ENCODE results near the gene TMEM130. TPM values are rescaled to one million over a fixed set of nuclear protein-coding genes. Genes with fewer than 3 reads are reported as not detected.

TMEM130 gene
- total and polyA plus RNA-seq, 9 of the 15 experiments (the other 6 are each of a cell fraction or from before 2014, with no cell fraction given): 0.07 TPM; not detected in 8

- Histone ChIP-seq H3K9me1 (ENCODE audit: control insufficient read depth, insufficient read depth, low read length) (no peaks in the 10 kb centered on the region), H3K4me3 (no peak overlapping the region), H3K4me2 (ENCODE audit: insufficient read depth, low read length) (no peak overlapping the region), H3K9ac (ENCODE audit: insufficient read depth in 1 of 2, low read depth in 2 of 2, low read length in 2 of 2) (no peak overlapping the region), H3K9me3 (replicated peaks; ENCODE audit: control insufficient read depth, insufficient read depth, low read depth, low read length) (peaks cover 4% of the 10 kb centered on the region; the same call in 1 of the 2 replicates), H3K27ac (ENCODE audit: extremely low read depth, low read depth, low read length) (no peak overlapping the region), H2AFZ (ENCODE audit: low read depth, low read length) (no peak overlapping the region), H4K20me1 (replicated peaks; ENCODE audit: control insufficient read depth, insufficient read depth, low read length) (no peaks in the 10 kb centered on the region), H3K4me1 (replicated peaks in 1 of 2; ENCODE audit: control insufficient read depth in 2 of 2, insufficient read depth in 2 of 2, low read length in 2 of 2) (no peaks in the 10 kb centered on the region), H3K27me3 (ENCODE audit: control insufficient read depth in 2 of 2, insufficient read depth in 2 of 2, low read length in 2 of 2) (peaks cover 6 to 22% of the 10 kb centered on the region in 2 experiments; a peak in 4 of 5 replicates), H3K36me3 (ENCODE audit: control insufficient read depth, insufficient read depth, low read length) (no peaks in the 10 kb centered on the region), H3K79me2 (ENCODE audit: control insufficient read depth, insufficient read depth, low read length) (no peaks in the 10 kb centered on the region)
- BruUV-seq (replicated peaks): no TSS peak
- ChIA-PET CTCF (ENCODE audit: low intra/inter-chr PET ratio) (no interaction called here), POLR2A (no interaction called here)
- ATAC-seq (no peak), DNase-seq (ENCODE audit: extremely low read depth in 1 of 4, low spot score in 3 of 4) (no peak), FAIRE-seq (no peak)
- in situ Hi-C loops (cut with MboI) (no loop called here), intact Hi-C loops (cut with micrococcal nuclease) (no loop called here)
- TF ChIP-seq DNMT1 (IDR thresholded peaks at IDR 0.05) (no peak), STAT6 (CRISPR knock-in tag; IDR thresholded peaks at IDR 0.05) (no peak), RB1 (IDR thresholded peaks at IDR 0.05; ENCODE audit: low read depth) (no peak), MTA1 (IDR thresholded peaks at IDR 0.05; ENCODE audit: borderline replicate concordance) (no peak), TCFL5 (CRISPR knock-in tag; conservative IDR thresholded peaks at IDR 0.05) (no peak), PBX2 (CRISPR knock-in tag; IDR thresholded peaks at IDR 0.05; ENCODE audit: low read depth) (no peak), PBX2 (tag; conservative IDR thresholded peaks at IDR 0.05; ENCODE audit: low read depth) (no peak), POLR2AphosphoS5 (IDR thresholded peaks at IDR 0.05; ENCODE audit: control insufficient read depth, insufficient read depth, low read depth, low read length) (no peak), FOXP1 (CRISPR knock-in tag; IDR thresholded peaks at IDR 0.05) (no peak), NCOR1 (IDR thresholded peaks at IDR 0.05) (no peak), BMI1 (IDR thresholded peaks at IDR 0.05; ENCODE audit: low read length) (no peak), PPARD (CRISPR knock-in tag; IDR thresholded peaks at IDR 0.05) (no peak)
- WGBS (ENCODE audit: insufficient coverage, low coverage, missing lambda C conversion rate): 2% methylated on average over 7 of the region's 7 CpGs
Measured at GRCh38 chr7:98808751-98809460, 60.9 kb downstream of the TMEM130 start.

Data from K562 (cell line).